H1 (cell line): ENCODE measurements around the gene TBX2. TPM values are rescaled to one million over a fixed set of nuclear protein-coding genes. Genes with fewer than 3 reads are reported as not detected.

Source experiments
- CTCF ChIA-PET: fragments of 300-600 bp; sonication (Branson Sonifier 250); formaldehyde crosslinking; loops from one replicate; lab custom pipeline; 2021; ENCODE audit not compliant: partially characterized antibody; lab: Charles Lee
- POLR2A ChIA-PET: fragments of 300-600 bp; sonication (Branson Sonifier 250); formaldehyde crosslinking; loops from one replicate; lab custom pipeline; 2021; ENCODE audit warnings: inconsistent platforms; ENCODE audit not compliant: partially characterized antibody; lab: Charles Lee
- DNase-seq, 2 experiments: peaks; one replicate each; pipeline versions ENCODE4 v3.0.0 to v3.0.0-alpha.2; 2010 to 2022; ENCODE audit warnings: low spot score in 2 of 2, low read depth in 1 of 2, mixed read lengths in 1 of 2
- FAIRE-seq: peaks from 2 replicates; lab custom pipeline; 2011; peaks lifted over from hg19 to GRCh38; lab: Jason Lieb, UNC
- H2AFZ ChIP-seq: 2 replicates; pipeline ENCODE4 v1.8.1; 2012; ENCODE audit warnings: low read length, inconsistent platforms
- H2AK5ac ChIP-seq: 2 replicates; pipeline ENCODE4 v1.6.1; 2013; ENCODE audit warnings: low read depth, low read length
- H2BK120ac ChIP-seq: replicated peaks from 2 replicates; pipeline ENCODE3; 2013; ENCODE audit warnings: low read depth, low read length, inconsistent platforms
- H2BK12ac ChIP-seq: 2 replicates; pipeline ENCODE4 v1.6.1; 2013; ENCODE audit warnings: low read depth, low read length
- H2BK15ac ChIP-seq: 2 replicates; pipeline ENCODE4 v1.6.1; 2013; ENCODE audit warnings: low read length
- H2BK20ac ChIP-seq: 2 replicates; pipeline ENCODE4 v1.6.1; 2013; ENCODE audit warnings: low read length
- H2BK5ac ChIP-seq: 2 replicates; pipeline ENCODE4 v1.6.1; 2013; ENCODE audit warnings: low read depth, low read length
- H3K14ac ChIP-seq: 2 replicates; pipeline ENCODE4 v1.6.1; 2013; ENCODE audit warnings: inconsistent platforms; ENCODE audit not compliant: insufficient read length
- H3K18ac ChIP-seq: 2 replicates; pipeline ENCODE4 v1.6.1; 2013; ENCODE audit warnings: low read length; ENCODE audit errors: extremely low read depth
- H3K23ac ChIP-seq: 2 replicates; pipeline ENCODE4 v1.6.1; 2013; ENCODE audit warnings: inconsistent platforms; ENCODE audit not compliant: insufficient read length
- H3K23me2 ChIP-seq: 2 replicates; pipeline ENCODE4 v1.6.1; 2013; ENCODE audit warnings: low read depth, low read length
- H3K27ac ChIP-seq: 2 replicates; pipeline ENCODE4 v1.6.1; 2011; ENCODE audit warnings: low read depth, low read length, inconsistent platforms
- H3K27me3 ChIP-seq, 4 experiments: replicated peaks in 1 of 4; 1 replicate in 1 of 4; 2 replicates in 3 of 4; pipeline versions ENCODE4 v1.6.1 to v1.8.1; 2011 to 2013; ENCODE audit warnings: low read length in 3 of 4, mild to moderate bottlenecking in 3 of 4, inconsistent platforms in 2 of 4, mixed read lengths in 2 of 4, moderate library complexity in 1 of 4; ENCODE audit not compliant: control insufficient read depth in 3 of 4, insufficient read depth in 3 of 4; ENCODE audit errors: extremely low read depth in 1 of 4
- H3K36me3 ChIP-seq, 4 experiments: 2 replicates each; pipeline versions ENCODE4 v1.6.1 to v1.8.1; 2011 to 2013; ENCODE audit warnings: mild to moderate bottlenecking in 4 of 4, low read length in 3 of 4, moderate library complexity in 2 of 4, control low read depth in 1 of 4, inconsistent platforms in 1 of 4; ENCODE audit not compliant: insufficient read depth in 4 of 4, control insufficient read depth in 2 of 4
- H3K4ac ChIP-seq: replicated peaks from 2 replicates; pipeline ENCODE3; 2013; ENCODE audit warnings: low read length, low read depth, mixed read lengths, inconsistent platforms; ENCODE audit not compliant: insufficient read length
- H3K4me1 ChIP-seq, 4 experiments: replicated peaks in 1 of 4; 1 replicate in 1 of 4; 2 replicates in 3 of 4; pipeline versions ENCODE4 v1.6.1 to v1.8.1; 2011 to 2013; ENCODE audit warnings: low read length in 3 of 4, inconsistent platforms in 2 of 4, mixed read lengths in 1 of 4; ENCODE audit not compliant: insufficient read depth in 4 of 4, control insufficient read depth in 3 of 4
- H3K4me2 ChIP-seq, 2 experiments: 2 replicates each; pipeline versions ENCODE4 v1.6.1 to v1.8.1; 2011 to 2013; ENCODE audit warnings: low read depth in 2 of 2, low read length in 2 of 2, control low read depth in 1 of 2, inconsistent platforms in 1 of 2, mild to moderate bottlenecking in 1 of 2; ENCODE audit not compliant: insufficient read depth in 1 of 2
- H3K4me3 ChIP-seq, 4 experiments: fragments of 200-600, 300-600 bp in 1 of 4; sonication (generic), shearing (Covaris generic), sonication (Bioruptor Twin) in 1 of 4; 2 replicates each; pipeline versions ENCODE4 v1.5.1 to v1.8.1; 2011 to 2016; ENCODE audit warnings: low read length in 4 of 4, low read depth in 3 of 4, control low read depth in 2 of 4, inconsistent platforms in 2 of 4, mild to moderate bottlenecking in 2 of 4, mixed read lengths in 1 of 4, moderate library complexity in 1 of 4; ENCODE audit not compliant: insufficient read depth in 2 of 4; ENCODE audit errors: extremely low read depth in 1 of 4
- H3K56ac ChIP-seq: replicated peaks from 2 replicates; pipeline ENCODE3; 2013; ENCODE audit warnings: low read depth, mild to moderate bottlenecking, mixed read lengths, low read length, inconsistent platforms; ENCODE audit not compliant: insufficient read length
- H3K79me1 ChIP-seq: 2 replicates; pipeline ENCODE4 v1.6.1; 2013; ENCODE audit warnings: low read depth, low read length, control low read depth
- H3K79me2 ChIP-seq, 2 experiments: 2 replicates each; pipeline versions ENCODE4 v1.6.1 to v1.8.1; 2012 to 2013; ENCODE audit warnings: low read length in 2 of 2, mild to moderate bottlenecking in 2 of 2, inconsistent platforms in 1 of 2; ENCODE audit not compliant: insufficient read depth in 2 of 2, control insufficient read depth in 1 of 2
- H3K9ac ChIP-seq, 4 experiments: replicated peaks in 1 of 4; 1 replicate in 1 of 4; 2 replicates in 3 of 4; pipeline versions ENCODE4 v1.6.1 to v1.8.1; 2011 to 2013; ENCODE audit warnings: low read depth in 3 of 4, low read length in 3 of 4, control low read depth in 2 of 4, mild to moderate bottlenecking in 2 of 4, moderate library complexity in 2 of 4, inconsistent platforms in 1 of 4; ENCODE audit errors: extremely low read depth in 1 of 4
- H3K9me3 ChIP-seq, 2 experiments: 2 replicates each; pipeline versions ENCODE4 v1.6.1 to v1.8.1; 2012 to 2013; ENCODE audit warnings: mild to moderate bottlenecking in 2 of 2, moderate library complexity in 2 of 2, control low read depth in 1 of 2, inconsistent platforms in 1 of 2, low read depth in 1 of 2, low read length in 1 of 2, mixed read lengths in 1 of 2; ENCODE audit not compliant: insufficient read depth in 2 of 2
- H4K20me1 ChIP-seq, 2 experiments: replicated peaks in 1 of 2; 2 replicates each; pipeline versions ENCODE3 to v1.8.1; 2011 to 2013; ENCODE audit warnings: inconsistent platforms in 2 of 2, low read length in 2 of 2, mild to moderate bottlenecking in 1 of 2; ENCODE audit not compliant: insufficient read depth in 2 of 2, control insufficient read depth in 1 of 2
- H4K5ac ChIP-seq: 2 replicates; pipeline ENCODE4 v1.6.1; 2013; ENCODE audit warnings: low read length, low read depth, mixed read lengths, inconsistent platforms; ENCODE audit not compliant: insufficient read length
- H4K8ac ChIP-seq: 2 replicates; pipeline ENCODE4 v1.8.0; 2013; ENCODE audit warnings: mild to moderate bottlenecking, moderate library complexity, low read length, inconsistent platforms; ENCODE audit not compliant: insufficient read depth; ENCODE audit errors: extremely low read depth
- H4K91ac ChIP-seq: replicated peaks from 2 replicates; pipeline ENCODE3; 2013; ENCODE audit warnings: low read length, mixed read lengths, inconsistent platforms; ENCODE audit not compliant: insufficient read length
- ASH2L ChIP-seq: fragments of 200-600, 300-600 bp; sonication (generic); IDR thresholded peaks from one replicate; pipeline ENCODE4 v1.7.1; 2017; ENCODE audit warnings: low read length
- CBX5 ChIP-seq: fragments of 300-800, 300-1000 bp; sonication (generic); IDR thresholded peaks from 2 replicates; pipeline ENCODE4 v1.7.1; 2016; ENCODE audit warnings: antibody characterized with exemption, low read length, low read depth
- CBX8 ChIP-seq: fragments of 300-800, 300-1000 bp; sonication (generic); IDR thresholded peaks from 2 replicates; pipeline ENCODE4 v1.7.1; 2016; ENCODE audit warnings: low read depth, low read length, borderline replicate concordance
- EGR1 ChIP-seq: IDR thresholded peaks from 2 replicates; pipeline ENCODE4 v1.6.1; 2011; ENCODE audit warnings: low read depth, low read length, borderline replicate concordance
- FOSL1 ChIP-seq: IDR thresholded peaks from 2 replicates; pipeline ENCODE4 v1.6.1; 2011; ENCODE audit warnings: mild to moderate bottlenecking, low read depth, low read length, moderate library complexity; ENCODE audit not compliant: insufficient read depth
- HDAC2 ChIP-seq, 2 experiments: fragments of 300-600 bp in 1 of 2; sonication (generic) in 1 of 2; IDR thresholded peaks; 2 replicates each; pipeline ENCODE4 v1.6.1; 2011 to 2012; ENCODE audit warnings: low read depth in 2 of 2, low read length in 2 of 2, mild to moderate bottlenecking in 2 of 2, moderate library complexity in 2 of 2, borderline replicate concordance in 1 of 2, inconsistent platforms in 1 of 2
- NANOG ChIP-seq: IDR thresholded peaks from 2 replicates; pipeline ENCODE4 v1.6.1; 2011; ENCODE audit warnings: low read length, low read depth, mild to moderate bottlenecking, inconsistent platforms; ENCODE audit not compliant: insufficient read depth, poor library complexity, severe bottlenecking
- POLR2A ChIP-seq, 2 experiments: IDR thresholded peaks; 1 replicate in 1 of 2; 2 replicates in 1 of 2; pipeline ENCODE4 v1.6.1; 2011; ENCODE audit warnings: low read depth in 2 of 2, low read length in 2 of 2, mild to moderate bottlenecking in 2 of 2; ENCODE audit errors: control extremely low read depth in 1 of 2
- RFX5 ChIP-seq: IDR thresholded peaks from 2 replicates; pipeline ENCODE4 v1.6.1; 2011; ENCODE audit warnings: low read depth, low read length, improper control_type of control experiment, borderline replicate concordance
- RXRA ChIP-seq: IDR thresholded peaks from 2 replicates; pipeline ENCODE4 v1.6.1; 2011; ENCODE audit warnings: low read depth, mild to moderate bottlenecking, low read length, moderate library complexity; ENCODE audit not compliant: insufficient read depth
- SP4 ChIP-seq: IDR thresholded peaks from 2 replicates; pipeline ENCODE4 v1.6.1; 2012; ENCODE audit warnings: low read length, inconsistent platforms
- TAF1 ChIP-seq: IDR thresholded peaks from 2 replicates; pipeline ENCODE4 v1.6.1; 2011; ENCODE audit warnings: mild to moderate bottlenecking, low read depth, low read length
- TEAD4 ChIP-seq: IDR thresholded peaks from 2 replicates; pipeline ENCODE4 v1.6.1; 2012; ENCODE audit warnings: low read depth, low read length, inconsistent platforms, mixed read lengths
- WGBS, 2 experiments: shearing (Covaris generic) in 1 of 2; methylation state at CpG; one replicate each; pipeline versions ENCODE4 v1.1.6 to v1.1.7; 2013 to 2015; ENCODE audit warnings: low lambda C conversion rate in 2 of 2, mixed read lengths in 2 of 2, inconsistent platforms in 1 of 2, low coverage in 1 of 2, missing lambda C conversion rate in 1 of 2; ENCODE audit not compliant: insufficient replicate concordance in 2 of 2, insufficient coverage in 1 of 2, insufficient read length in 1 of 2; ENCODE audit errors: extremely low coverage in 1 of 2, missing lambda C conversion rate in 1 of 2; 5-methylcytosine and 5-hydroxymethylcytosine counted together
- polyA plus RNA-seq, 7 experiments: library from polyadenylated mRNA; depleted of rRNA in 3 of 7; stranded (reverse) in 5 of 7; unstranded in 2 of 7; fragments of >200 nt in 5 of 7; fragments of 200-250 nt in 2 of 7; gene quantifications; 1 replicate in 5 of 7; 2 replicates in 1 of 7; 4 replicates in 1 of 7; pipeline versions ENCODE4 v1.2.1 to v1.2.3, GENCODE V29; 2011 to 2013; ENCODE audit warnings: missing spikeins in 2 of 7, mixed read lengths in 2 of 7
- total RNA-seq: library from RNA; stranded (reverse); fragmentation: NEBNext Ultra II Directional; extraction: Animal tissue kit (Norgen Biotek cat#: 25700); gene quantifications from 2 replicates; pipeline ENCODE4 v1.2.1, GENCODE V29; 2021

The TBX2 gene
- total and polyA plus RNA-seq, 2 of the 8 experiments (the other 6 are each of a cell fraction or from before 2014, with no cell fraction given): not detected

- H3K18ac ChIP-seq: no peak overlapping the region
- H3K4ac ChIP-seq: no peak overlapping the region
- no peak overlapping the region for H2AFZ ChIP-seq
- H3K9me3 ChIP-seq: no peaks in the 10 kb centered on the region
- peaks cover 0 to 2% of the 10 kb centered on the region in 2 experiments for H4K20me1 ChIP-seq
- DNase-seq (no peak), FAIRE-seq (no peak)
- no peaks in the 10 kb centered on the region; a peak in 1 of 7 replicates for H3K27me3 ChIP-seq
- H3K4me2 ChIP-seq: no peak overlapping the region
- no peaks in the 10 kb centered on the region for H3K79me1 ChIP-seq
- H2AK5ac ChIP-seq: no peak overlapping the region
- ChIA-PET CTCF (interaction anchor here (1.0 to 2.3 kb wide), 4 partner anchors 12 to 362 kb away, joined by 3 to 6 read pairs (median 4); no protein-coding TSS in a partner anchor), POLR2A (no interaction called here)
- H4K8ac ChIP-seq: no peak overlapping the region
- H4K91ac ChIP-seq: no peak overlapping the region
- no peak overlapping the region for H2BK20ac ChIP-seq
- no peaks in the 10 kb centered on the region for H3K36me3 ChIP-seq
- no peaks in the 10 kb centered on the region for H3K79me2 ChIP-seq
- no peak overlapping the region for H2BK5ac ChIP-seq
- no peak overlapping the region for H3K4me3 ChIP-seq
- no peak overlapping the region for H3K56ac ChIP-seq
- no peak overlapping the region for H3K14ac ChIP-seq
- H2BK120ac ChIP-seq: no peak overlapping the region
- H3K23ac ChIP-seq: no peak overlapping the region
- no peak overlapping the region for H2BK12ac ChIP-seq
- no peak overlapping the region for H4K5ac ChIP-seq
- no peak overlapping the region for H3K9ac ChIP-seq
- 82% methylated on average over 1 of the region's 1 CpG; no CpG with 5 or more reads in 1 of the 2 experiments for WGBS, 2 experiments
- H3K4me1 ChIP-seq: peaks cover 0 to 3% (median 1%) of the 10 kb centered on the region in 4 experiments; a peak in 2 of 7 replicates
- H3K27ac ChIP-seq: no peak overlapping the region
- H2BK15ac ChIP-seq: no peak overlapping the region
- no peaks in the 10 kb centered on the region for H3K23me2 ChIP-seq
- TF ChIP-seq SP4 (no peak), TAF1 (no peak), FOSL1 (no peak), EGR1 (no peak), HDAC2 (IDR thresholded peaks at IDR 0.05; ENCODE audit: borderline replicate concordance in 1 of 2, low read depth in 2 of 2, low read length in 2 of 2) (no peak), CBX8 (no peak), RXRA (no peak), ASH2L (no peak), NANOG (no peak), TEAD4 (no peak), CBX5 (no peak), RFX5 (no peak), POLR2A (IDR thresholded peaks at IDR 0.05; ENCODE audit: control extremely low read depth in 1 of 2, low read depth in 2 of 2, low read length in 2 of 2) (no peak)
Measured at GRCh38 chr17:61371179-61371578, 28.5 kb upstream of the TBX2 start.
